HepG2 (cell line): ENCODE data around the gene GPR162.

Source experiments
- BRCA1 ChIP-seq: sonication (generic); formaldehyde crosslinking; IDR thresholded peaks from 2 replicates; pipeline ENCODE4 v1.4.0; 2020; ENCODE audit warnings: missing genetic modification reagents
- FOXP4 ChIP-seq: sonication (generic); formaldehyde crosslinking; IDR thresholded peaks from 2 replicates; pipeline ENCODE4 v1.4.0; 2020; ENCODE audit warnings: missing genetic modification reagents
- JUNB ChIP-seq: sonication (generic); formaldehyde crosslinking; IDR thresholded peaks from 2 replicates; pipeline ENCODE4 v1.8.0; 2022; ENCODE audit warnings: missing genetic modification reagents, mild to moderate bottlenecking, borderline replicate concordance
- NR2F6 ChIP-seq, 2 experiments: IDR thresholded peaks; 2 replicates each; pipeline ENCODE4 v1.6.1; 2016; ENCODE audit warnings: antibody characterized with exemption in 1 of 2, mild to moderate bottlenecking in 1 of 2
- NR3C1 ChIP-seq: sonication (generic); formaldehyde crosslinking; IDR thresholded peaks from 2 replicates; pipeline ENCODE4 v1.4.0; 2020; ENCODE audit warnings: missing genetic modification reagents
- TF ChIP-seq, protein P1 (sequence below): sonication (generic); formaldehyde crosslinking; IDR thresholded peaks from 2 replicates; pipeline ENCODE4 v1.5.0; 2020; ENCODE audit warnings: mild to moderate bottlenecking, missing genetic modification reagents, moderate library complexity

DNA sequence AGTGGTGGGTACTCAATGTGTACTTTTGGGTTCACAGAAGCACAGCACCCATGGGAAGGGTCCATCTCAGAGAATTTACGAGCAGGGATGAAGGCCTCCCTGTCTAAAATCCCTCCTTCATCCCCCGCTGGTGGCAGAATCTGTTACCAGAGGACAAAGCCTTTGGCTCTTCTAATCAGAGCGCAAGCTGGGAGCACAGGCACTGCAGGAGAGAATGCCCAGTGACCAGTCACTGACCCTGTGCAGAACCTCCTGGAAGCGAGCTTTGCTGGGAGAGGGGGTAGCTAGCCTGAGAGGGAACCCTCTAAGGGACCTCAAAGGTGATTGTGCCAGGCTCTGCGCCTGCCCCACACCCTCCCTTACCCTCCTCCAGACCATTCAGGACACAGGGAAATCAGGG, 1.5 kb upstream of the GPR162 start:
- TF ChIP-seq NR2F6 (IDR thresholded peaks at IDR 0.05) (no peak), NR2F6 (CRISPR knock-in tag; IDR thresholded peaks at IDR 0.05) (no peak), JUNB (CRISPR knock-in tag) (no peak), NR3C1 (CRISPR knock-in tag) (no peak), BRCA1 (CRISPR knock-in tag) (no peak), FOXP4 (CRISPR knock-in tag) (no peak)
- TF ChIP-seq, protein P1, sequence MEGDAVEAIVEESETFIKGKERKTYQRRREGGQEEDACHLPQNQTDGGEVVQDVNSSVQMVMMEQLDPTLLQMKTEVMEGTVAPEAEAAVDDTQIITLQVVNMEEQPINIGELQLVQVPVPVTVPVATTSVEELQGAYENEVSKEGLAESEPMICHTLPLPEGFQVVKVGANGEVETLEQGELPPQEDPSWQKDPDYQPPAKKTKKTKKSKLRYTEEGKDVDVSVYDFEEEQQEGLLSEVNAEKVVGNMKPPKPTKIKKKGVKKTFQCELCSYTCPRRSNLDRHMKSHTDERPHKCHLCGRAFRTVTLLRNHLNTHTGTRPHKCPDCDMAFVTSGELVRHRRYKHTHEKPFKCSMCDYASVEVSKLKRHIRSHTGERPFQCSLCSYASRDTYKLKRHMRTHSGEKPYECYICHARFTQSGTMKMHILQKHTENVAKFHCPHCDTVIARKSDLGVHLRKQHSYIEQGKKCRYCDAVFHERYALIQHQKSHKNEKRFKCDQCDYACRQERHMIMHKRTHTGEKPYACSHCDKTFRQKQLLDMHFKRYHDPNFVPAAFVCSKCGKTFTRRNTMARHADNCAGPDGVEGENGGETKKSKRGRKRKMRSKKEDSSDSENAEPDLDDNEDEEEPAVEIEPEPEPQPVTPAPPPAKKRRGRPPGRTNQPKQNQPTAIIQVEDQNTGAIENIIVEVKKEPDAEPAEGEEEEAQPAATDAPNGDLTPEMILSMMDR (CRISPR knock-in tag), result no peak
